HG03342 (cell line): ENCODE data around the gene C16orf92.
"Not testable (repeated sequence)": the region's sequence is repeated elsewhere in the genome, so short reads cannot be mapped to it uniquely, and the experiment has no call there.

ENCODE experiments used
- ATAC-seq: cut with Tn5 transposase; IDR thresholded peaks from one replicate; pipeline ENCODE4 v1.9.1; 2021; ENCODE audit warnings: mild to moderate bottlenecking, moderate library complexity; ENCODE audit not compliant: unreplicated experiment

The C16orf92 gene

GRCh38 chr16:30023586-30023985, 588 bp downstream of the C16orf92 start:
- no peak for ATAC-seq

DNA sequence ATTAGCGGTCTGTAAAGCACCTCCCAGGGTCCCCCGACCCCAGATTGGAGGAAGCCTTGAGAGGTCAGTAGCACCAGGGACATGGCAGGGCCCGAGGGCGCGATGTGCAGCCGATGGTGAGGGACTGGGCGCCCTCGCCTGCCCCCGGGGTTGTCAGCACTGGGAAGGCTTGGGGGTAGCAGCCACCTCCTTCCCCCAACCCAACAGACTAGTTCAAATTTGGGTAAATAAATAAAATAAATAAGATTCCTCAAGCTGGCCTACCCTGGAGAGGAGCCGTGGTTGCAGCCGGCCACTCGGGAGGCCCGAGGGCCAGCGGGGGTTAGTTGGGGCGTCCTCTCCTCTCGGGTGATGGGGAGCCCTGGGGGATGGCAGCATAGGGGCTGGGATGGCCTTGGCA, 1.5 kb downstream of the C16orf92 start:
- ATAC-seq = no peak

GRCh38 chr16:30025156-30025555, 2.2 kb downstream of the C16orf92 start:
- ATAC-seq = no peak

GRCh38 chr16:30025574-30025973, 2.6 kb downstream of the C16orf92 start:
- no peak for ATAC-seq

DNA sequence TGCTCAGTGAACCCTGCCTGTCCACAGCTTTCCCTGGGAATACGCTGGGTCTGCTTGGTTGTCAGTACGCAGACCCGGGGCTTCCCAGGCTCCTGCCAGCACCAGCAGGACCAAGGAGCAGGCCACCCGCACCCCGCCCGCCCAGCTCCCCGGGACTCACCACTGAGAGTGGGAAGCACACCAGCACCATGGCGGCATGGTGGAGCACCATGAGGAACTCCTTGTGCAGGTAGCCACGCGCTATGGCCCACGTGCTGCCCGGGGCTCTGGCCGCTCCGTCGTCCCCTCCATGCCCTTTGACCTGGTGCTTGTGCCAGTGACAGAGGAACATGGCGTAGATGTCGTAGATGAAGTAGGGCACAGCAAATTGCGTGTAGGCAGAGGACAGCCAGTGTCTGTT, 3.5 kb downstream of the C16orf92 start:
- no peak for ATAC-seq

DNA sequence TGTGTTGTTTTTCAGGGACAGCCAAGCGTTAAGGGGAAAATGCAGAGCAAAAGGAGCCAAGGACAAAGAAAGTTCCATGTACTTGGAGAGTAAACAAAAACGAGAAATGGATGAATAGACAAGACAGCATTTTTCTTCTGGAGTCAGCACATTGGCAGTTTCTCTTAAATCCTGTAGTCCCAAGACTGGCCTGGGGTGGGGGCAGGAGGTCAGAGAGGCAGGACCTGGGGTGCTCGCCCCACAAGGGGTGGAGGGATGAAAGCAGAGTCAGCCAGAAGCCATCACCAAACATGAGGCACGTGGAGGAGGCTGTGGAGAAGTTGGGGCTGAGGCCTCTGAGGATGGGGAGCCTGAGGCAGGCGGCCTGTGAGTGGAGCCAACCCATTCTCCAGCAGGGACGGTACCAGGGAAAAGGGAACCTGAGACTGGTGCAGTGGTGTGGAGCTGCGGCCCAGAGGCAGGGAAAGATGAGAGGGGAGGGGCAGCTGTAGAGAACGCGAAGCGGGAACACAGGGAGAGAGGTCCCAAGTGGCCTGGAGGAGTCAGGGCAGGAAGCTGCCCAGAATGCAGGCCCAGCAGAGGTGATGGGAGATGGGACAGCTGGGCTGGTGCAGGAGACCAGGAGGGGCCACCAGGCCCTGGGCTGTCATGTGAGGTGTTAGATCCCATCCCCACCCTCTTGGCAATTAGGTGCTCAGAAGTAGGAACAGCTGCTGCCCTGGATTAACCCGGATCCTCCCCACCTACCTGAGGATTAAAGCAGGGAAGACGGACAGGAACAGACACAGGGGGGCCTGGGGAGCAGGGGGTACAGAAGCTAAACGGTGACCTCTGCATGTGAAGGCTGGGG, 4.8 kb downstream of the C16orf92 start:
- no peak for ATAC-seq

DNA sequence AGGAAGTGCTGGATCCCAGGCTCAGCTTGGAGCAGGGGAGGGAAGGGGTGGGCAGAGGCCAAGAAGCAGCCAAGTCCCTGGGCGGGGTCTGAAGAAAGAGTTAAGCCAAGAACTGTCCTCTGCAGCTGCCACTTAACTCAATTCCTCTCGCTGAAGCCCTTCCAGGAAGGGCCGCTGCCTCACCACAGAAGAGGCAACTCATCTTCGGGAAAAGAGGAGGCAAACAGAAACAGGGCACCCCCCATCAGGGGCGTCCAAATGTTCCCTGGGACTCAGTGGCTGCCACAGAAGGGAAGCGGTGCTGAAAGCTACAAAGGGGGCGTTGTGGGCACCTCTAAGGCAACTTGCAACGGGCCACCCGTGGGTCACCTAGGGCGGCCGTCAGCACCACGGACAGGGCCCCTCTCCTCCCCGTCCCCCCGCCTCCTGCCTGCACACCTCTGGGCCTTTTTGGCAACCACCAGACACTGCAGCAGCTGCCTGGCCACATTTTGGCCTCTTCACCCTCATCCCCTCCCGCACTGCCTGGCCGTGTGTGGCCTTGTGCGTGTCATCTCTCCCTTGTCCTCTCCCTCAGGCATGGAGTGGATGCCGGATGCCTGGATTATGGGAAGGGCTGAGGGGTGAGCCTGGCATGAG, 5.6 kb downstream of the C16orf92 start:
- no peak for ATAC-seq

GRCh38 chr16:30030011-30030685, 7.2 kb downstream of the C16orf92 start:
- ATAC-seq = no peak

GRCh38 chr16:30030841-30031413, 7.9 kb downstream of the C16orf92 start, which contains the start of gene TLCD3B:
TSS of gene TLCD3B (minus strand) at chr16:30031271. CDS start at chr16:30030527, 744 bp downstream.
- no peak for ATAC-seq

DNA sequence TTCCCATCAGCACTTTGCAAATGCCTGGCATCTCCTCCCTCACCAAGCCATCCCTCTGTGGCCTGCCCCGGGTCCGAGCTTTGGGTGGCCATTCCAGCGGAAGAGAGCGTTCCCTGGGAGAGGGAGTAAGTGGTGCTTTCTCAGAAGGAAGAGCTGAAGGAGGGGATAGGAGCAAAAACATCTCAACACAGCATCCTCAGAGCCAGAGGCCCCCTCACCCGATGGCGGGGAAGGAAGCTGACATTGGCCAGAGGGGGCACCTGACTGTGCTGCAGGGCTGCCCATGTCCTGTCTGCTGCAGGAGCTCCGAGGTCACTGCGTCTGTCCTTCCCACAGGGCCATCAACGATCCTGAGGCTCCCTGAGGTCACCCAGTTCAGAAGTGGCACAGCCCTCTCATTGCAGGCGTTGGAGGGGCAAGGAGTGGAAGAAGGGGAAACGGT, 8.5 kb downstream of the C16orf92 start:
- no peak for ATAC-seq

DNA sequence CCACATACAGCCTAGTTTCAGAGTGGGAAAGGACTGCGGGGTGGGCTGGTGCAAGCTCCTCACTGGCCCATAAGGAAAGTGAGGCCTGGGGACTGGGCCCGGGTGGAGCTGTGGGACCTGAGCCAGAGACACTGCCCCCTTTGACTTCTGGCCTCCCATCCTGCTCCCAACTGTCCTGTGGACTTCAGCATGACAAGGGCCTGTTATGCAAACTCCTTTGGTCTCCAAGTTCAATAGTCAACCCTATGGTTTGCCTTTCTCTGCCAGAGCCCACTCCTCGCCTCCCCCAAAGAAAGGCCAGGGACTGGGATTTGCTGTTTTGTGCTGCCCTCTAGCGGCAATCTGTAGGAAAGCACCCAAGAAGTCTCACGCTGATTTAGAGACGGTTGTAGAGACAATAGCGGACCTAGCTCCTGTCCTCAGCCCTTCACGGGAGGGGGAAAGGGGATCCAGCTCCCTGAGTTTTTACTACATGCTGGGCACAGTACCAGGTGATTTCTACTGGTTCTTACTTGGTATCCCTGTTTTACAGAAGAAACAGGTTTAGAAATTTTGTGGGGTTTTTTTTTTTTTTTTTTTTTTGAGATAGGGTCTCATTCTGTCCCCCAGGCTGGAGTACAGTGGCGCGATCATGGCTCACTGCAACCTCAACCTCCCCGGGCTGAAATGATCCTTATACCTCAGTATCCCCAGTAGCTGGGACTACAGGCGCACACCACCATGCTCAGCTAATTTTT, 9.3 kb downstream of the C16orf92 start:
- no peak for ATAC-seq

- ATAC-seq = no peak
Observed at GRCh38 chr16:30033270-30033669, 10.3 kb downstream of the C16orf92 start.

DNA sequence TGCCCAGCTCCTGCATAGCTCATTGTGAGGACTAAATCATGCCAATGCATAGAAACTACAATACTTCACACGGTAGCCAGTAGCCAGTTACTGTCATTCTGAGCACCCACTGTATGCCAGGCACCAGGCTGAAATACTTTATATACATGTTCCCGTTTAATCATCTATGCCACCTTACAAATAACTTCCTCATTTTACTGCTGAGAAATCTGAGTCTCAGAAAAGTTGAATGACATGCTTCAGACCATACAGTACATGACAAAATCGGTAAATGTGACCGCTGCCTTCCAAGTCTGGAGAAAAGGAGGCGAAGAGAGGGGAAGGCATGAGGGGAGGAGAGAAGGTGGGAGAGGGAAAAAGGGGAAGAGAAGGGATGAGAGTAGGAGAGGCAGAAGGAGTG, 17.2 kb downstream of the C16orf92 start:
- ATAC-seq = no peak

DNA sequence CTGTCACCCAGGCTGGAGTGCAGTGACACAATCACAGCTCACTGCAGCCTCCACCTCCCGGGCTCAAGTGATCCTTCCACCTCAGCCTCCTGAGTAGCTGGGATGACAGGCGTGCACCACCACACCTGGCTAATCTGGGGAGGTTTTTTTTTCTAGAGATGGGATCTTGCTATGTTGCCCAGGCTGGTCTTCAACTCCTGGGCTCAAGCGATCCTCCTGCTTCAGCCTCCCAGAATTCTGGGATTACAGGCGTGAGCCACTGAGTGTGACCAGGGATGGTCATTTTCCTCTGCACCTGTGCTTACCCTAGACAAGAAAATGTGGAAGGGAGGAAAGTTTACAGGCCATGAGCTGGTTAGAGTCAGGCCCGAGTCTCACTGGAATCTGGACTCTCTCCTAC, 17.7 kb downstream of the C16orf92 start:
- not testable (repeated sequence) for ATAC-seq

GRCh38 chr16:30041841-30042240, 18.8 kb downstream of the C16orf92 start:
- ATAC-seq = no peak

- no peak for ATAC-seq
Observed at GRCh38 chr16:30046178-30046577, 23.2 kb downstream of the C16orf92 start.

DNA sequence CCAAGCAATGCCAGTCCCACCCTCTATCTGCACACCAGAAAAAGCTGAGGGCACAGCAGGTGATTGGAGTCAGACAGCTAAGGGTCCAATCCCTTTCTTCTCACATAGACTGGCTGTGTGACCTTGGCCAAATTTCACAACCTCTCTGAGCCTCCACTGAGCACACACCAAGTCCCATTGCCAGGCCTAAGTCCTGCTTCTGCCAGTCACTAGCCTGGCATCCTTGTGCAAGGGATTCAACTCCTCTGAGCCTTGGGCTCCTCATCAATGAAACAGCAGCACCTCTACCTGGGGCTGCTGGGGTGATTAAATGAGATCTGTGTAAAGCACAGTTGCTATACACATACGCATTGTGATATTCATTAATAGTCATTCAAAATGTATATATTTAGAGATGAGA, 23.6 kb downstream of the C16orf92 start:
- no peak for ATAC-seq

GRCh38 chr16:30049871-30050270, 26.9 kb downstream of the C16orf92 start:
- no peak for ATAC-seq

DNA sequence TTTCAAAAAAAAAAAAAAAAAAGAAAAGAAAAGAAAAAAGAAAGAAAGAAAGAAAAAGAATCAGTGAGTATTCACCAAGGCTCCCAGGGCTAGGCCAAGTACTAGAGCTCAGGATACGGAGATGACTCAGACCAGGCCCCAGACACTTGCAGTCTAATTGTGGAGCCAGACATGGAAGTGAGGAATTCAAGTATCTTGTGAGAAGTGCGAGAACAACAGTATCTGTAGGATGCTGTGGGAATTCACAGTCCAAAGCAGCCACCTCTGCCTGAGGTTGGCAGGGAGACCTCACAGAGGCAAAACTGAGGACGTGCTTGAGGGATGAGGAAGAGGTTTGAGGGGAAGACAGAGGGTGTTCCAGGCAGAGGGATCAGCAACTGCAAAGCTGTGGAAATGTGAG, 28.5 kb downstream of the C16orf92 start:
- ATAC-seq = no peak

- peak; percentile 69 for ATAC-seq
Observed at GRCh38 chr16:30052671-30053372, 29.8 kb downstream of the C16orf92 start.
